Thoracic aorta (tissue), 2 donors: ENCODE measurements around the gene ZNF609. TPM values are rescaled to one million over a fixed set of nuclear protein-coding genes. Genes with fewer than 3 reads are reported as not detected.
"Not testable (repeated sequence)": the region's sequence is repeated elsewhere in the genome, so short reads cannot be mapped to it uniquely, and the experiment has no call there.

ENCODE experiments used
- ATAC-seq: fragments of 150-250 bp; one replicate; pipeline ENCODE4 v1.8.0; 2017; ENCODE audit warnings: low read depth; ENCODE audit not compliant: insufficient number of reproducible peaks, low FRiP score
- DNase-seq: peaks from one replicate; pipeline ENCODE4 v3.0.0-alpha.2; 2020; ENCODE audit warnings: low spot score
- H3K27ac ChIP-seq, 2 donors: fragments of 200-600 bp; sonication (generic); 1 replicate in 1 of 2; 2 replicates in 1 of 2; pipeline ENCODE4 v1.5.1; 2016; ENCODE audit warnings: mild to moderate bottlenecking in 2 of 2, moderate library complexity in 2 of 2
- H3K27me3 ChIP-seq: fragments of 200-600 bp; sonication (generic); replicated peaks from 2 replicates; pipeline ENCODE4 v1.6.0; 2016; ENCODE audit warnings: mild to moderate bottlenecking; ENCODE audit not compliant: insufficient read depth
- H3K36me3 ChIP-seq: fragments of 200-600 bp; sonication (generic); one replicate; pipeline ENCODE4 v1.5.1; 2016
- H3K4me1 ChIP-seq, 2 donors: fragments of 200-600 bp; sonication (generic); 1 replicate in 1 of 2; 2 replicates in 1 of 2; pipeline versions ENCODE4 v1.5.1 to v1.6.0; 2016; ENCODE audit warnings: low read depth in 2 of 2, mild to moderate bottlenecking in 1 of 2; ENCODE audit not compliant: control insufficient read depth in 1 of 2
- H3K4me3 ChIP-seq: fragments of 200-600 bp; sonication (generic); 2 replicates; pipeline ENCODE4 v1.5.1; 2016; ENCODE audit warnings: mild to moderate bottlenecking
- H3K9me3 ChIP-seq: fragments of 200-600 bp; sonication (generic); 2 replicates; pipeline ENCODE4 v1.5.1; 2016
- CTCF ChIP-seq: fragments of 200-600 bp; sonication (generic); IDR thresholded peaks from one replicate; pipeline ENCODE4 v1.5.1; 2019; ENCODE audit warnings: antibody characterized with exemption
- total RNA-seq, 2 donors: library from RNA; depleted of rRNA; stranded (reverse); fragments of >200 nt; gene quantifications; one replicate each; pipeline versions ENCODE4 v1.1.0 to v1.2.3, GENCODE V29; 2016

Gene ZNF609
- total RNA-seq, 2 donors from 2014 or later = 25.2 to 38.8 TPM

- Histone ChIP-seq H3K4me3 (no peak overlapping the region), H3K36me3 (no peaks in the 10 kb centered on the region), H3K27ac (no peak overlapping the region), H3K4me1 (peaks cover 19 to 33% of the 10 kb centered on the region in 2 donors), H3K9me3 (peaks cover 4% of the 10 kb centered on the region), H3K27me3 (no peaks in the 10 kb centered on the region)
- no peak for DNase-seq
- ATAC-seq = no peak
- no peak for TF ChIP-seq CTCF
Observed at GRCh38 chr15:64634576-64635498, 174.5 kb downstream of the ZNF609 start.

GRCh38 chr15:64635499-64636495 is 175.4 kb downstream of the ZNF609 start:
- no peak for ATAC-seq
- Histone ChIP-seq H3K36me3 (no peaks in the 10 kb centered on the region), H3K9me3 (peaks cover 4% of the 10 kb centered on the region), H3K4me3 (no peak overlapping the region), H3K27me3 (no peaks in the 10 kb centered on the region), H3K4me1 (peaks cover 27 to 43% of the 10 kb centered on the region in 2 donors), H3K27ac (no peak overlapping the region)
- TF ChIP-seq CTCF = no peak
- DNase-seq = no peak

GRCh38 chr15:64636556-64636955 is 176.2 kb downstream of the ZNF609 start:
- no peak for TF ChIP-seq CTCF
- Histone ChIP-seq H3K36me3 (no peaks in the 10 kb centered on the region), H3K4me1 (peaks cover 27 to 44% of the 10 kb centered on the region in 2 donors), H3K9me3 (peaks cover 4% of the 10 kb centered on the region), H3K27me3 (no peaks in the 10 kb centered on the region), H3K27ac (no peak overlapping the region), H3K4me3 (no peak overlapping the region)
- ATAC-seq = no peak
- DNase-seq = no peak

GRCh38 chr15:64637412-64637811 is 177.0 kb downstream of the ZNF609 start:
- Histone ChIP-seq H3K36me3 (no peaks in the 10 kb centered on the region), H3K27me3 (no peaks in the 10 kb centered on the region), H3K9me3 (peaks cover 4% of the 10 kb centered on the region), H3K4me3 (no peak overlapping the region), H3K4me1 (peaks cover 27 to 44% of the 10 kb centered on the region in 2 donors), H3K27ac (no peak overlapping the region)
- DNase-seq = no peak
- TF ChIP-seq CTCF = no peak
- ATAC-seq = no peak

- H3K27me3 ChIP-seq, ATAC-seq, H3K36me3 ChIP-seq, H3K9me3 ChIP-seq, H3K4me3 ChIP-seq, DNase-seq: not testable (repeated sequence)
- H3K4me1 ChIP-seq = peaks cover 27 to 36% of the 10 kb centered on the region in 2 donors
- H3K27ac ChIP-seq = peak overlapping the region; percentile 40 to 54
Observed at GRCh38 chr15:64639744-64640143, 179.4 kb downstream of the ZNF609 start.
